Body of pancreas (tissue), 4 donors: ENCODE data around the gene PAIP2B. TPM values are rescaled to one million over a fixed set of nuclear protein-coding genes. Genes with fewer than 3 reads are reported as not detected.

ENCODE experiments used
- ATAC-seq: fragments of 150-250 bp; one replicate; pipeline ENCODE4 v1.9.1; 2016
- DNase-seq, 4 donors: peaks; one replicate each; pipeline ENCODE4 v3.0.0-alpha.2; 2019
- H3K27ac ChIP-seq, 4 donors: fragments of 200-600 bp; sonication (generic); 1 replicate in 3 of 4; 2 replicates in 1 of 4; pipeline versions ENCODE4 v1.5.1 to v1.6.1; 2016 to 2019; ENCODE audit warnings: mild to moderate bottlenecking in 1 of 4, mixed read lengths in 1 of 4, moderate library complexity in 1 of 4
- H3K27me3 ChIP-seq, 2 donors: fragments of 200-600 bp; sonication (generic); one replicate each; pipeline ENCODE4 v1.6.0; 2016; ENCODE audit warnings: mild to moderate bottlenecking in 1 of 2
- H3K36me3 ChIP-seq, 2 donors: fragments of 200-600 bp; sonication (generic); replicated peaks in 1 of 2; 2 replicates each; pipeline ENCODE4 v1.5.1; 2016; ENCODE audit warnings: low read depth in 2 of 2; ENCODE audit not compliant: insufficient read depth in 1 of 2
- H3K4me1 ChIP-seq: fragments of 200-600 bp; sonication (generic); one replicate; pipeline ENCODE4 v1.6.0; 2016
- H3K4me3 ChIP-seq, 2 donors: fragments of 200-600 bp; sonication (generic); 1 replicate in 1 of 2; 2 replicates in 1 of 2; pipeline ENCODE4 v1.5.1; 2016 to 2019
- H3K9me3 ChIP-seq, 3 donors: fragments of 200-600 bp; sonication (generic); 1 replicate in 2 of 3; 2 replicates in 1 of 3; pipeline ENCODE4 v1.5.1; 2016
- CTCF ChIP-seq, 7 experiments: fragments of 450-650 bp in 4 of 7; fragments of 200-600 bp in 3 of 7; sonication (generic) in 3 of 7; IDR thresholded peaks; one replicate each; pipeline ENCODE4 v1.5.1; 2016 to 2019; ENCODE audit warnings: antibody characterized with exemption in 7 of 7
- POLR2A ChIP-seq, 3 donors: fragments of 450-650 bp; IDR thresholded peaks; one replicate each; pipeline ENCODE4 v1.6.1; 2016; ENCODE audit warnings: antibody characterized with exemption in 3 of 3, mild to moderate bottlenecking in 2 of 3
- WGBS, 2 donors: methylation state at CpG; one replicate each; pipeline ENCODE4 v1.1.5; 2017; 5-methylcytosine and 5-hydroxymethylcytosine counted together
- intact Hi-C: fragments of 100-400 bp; cut with DNase I; formaldehyde crosslinking; loops from one replicate; pipeline ENCODE4 v1.15.1; 2023
- total RNA-seq, 2 donors: library from RNA; depleted of rRNA; stranded (reverse); fragments of >200 nt; gene quantifications; one replicate each; pipeline ENCODE4 v1.1.0, GENCODE V29; 2016

Gene PAIP2B
- total RNA-seq, 2 donors from 2014 or later: 18.5 to 32.9 TPM

GRCh38 chr2:71212336-71212735 lies 14.6 kb downstream of the PAIP2B start:
- DNase-seq: no peak
- H3K27ac ChIP-seq: no peak overlapping the region
- H3K27me3 ChIP-seq: no peaks in the 10 kb centered on the region
- no peak overlapping the region for H3K4me3 ChIP-seq
- H3K4me1 ChIP-seq: peaks cover 43% of the 10 kb centered on the region
- H3K36me3 ChIP-seq: no peaks in the 10 kb centered on the region
- intact Hi-C loops: no loop called here
- H3K9me3 ChIP-seq: no peaks in the 10 kb centered on the region
- WGBS, 2 donors: 70 to 82% methylated on average over 2 of the region's 2 CpGs
- TF ChIP-seq CTCF (IDR thresholded peaks at IDR 0.05) (no peak), POLR2A (IDR thresholded peaks at IDR 0.05) (no peak)
- no peak for ATAC-seq

GRCh38 chr2:71210292-71210691 lies 16.6 kb downstream of the PAIP2B start:
- peak overlapping the region in 3 of 4 donors; percentile 27 to 83 (median 41) for H3K27ac ChIP-seq
- 47 to 49% methylated on average over 3 of the region's 3 CpGs for WGBS, 2 donors
- DNase-seq: peak in 1 of 4 donors; percentile 18
- no peak overlapping the region for H3K4me3 ChIP-seq
- H3K27me3 ChIP-seq: no peaks in the 10 kb centered on the region
- H3K36me3 ChIP-seq: no peaks in the 10 kb centered on the region
- ATAC-seq: peak; percentile 78
- TF ChIP-seq POLR2A (IDR thresholded peaks at IDR 0.05): no peak
- no peak for TF ChIP-seq CTCF (IDR thresholded peaks at IDR 0.05)
- H3K4me1 ChIP-seq: peaks cover 49% of the 10 kb centered on the region
- intact Hi-C loops: no loop called here
- H3K9me3 ChIP-seq: no peaks in the 10 kb centered on the region

GRCh38 chr2:71208756-71209155 lies 18.1 kb downstream of the PAIP2B start:
- 21 to 23% methylated on average over 2 of the region's 2 CpGs for WGBS, 2 donors
- TF ChIP-seq POLR2A (IDR thresholded peaks at IDR 0.05): no peak
- Histone ChIP-seq H3K27ac (peak overlapping the region in 3 of 4 donors; percentile 31 to 83 (median 43)), H3K9me3 (no peaks in the 10 kb centered on the region), H3K4me3 (no peak overlapping the region), H3K4me1 (peaks cover 49% of the 10 kb centered on the region), H3K36me3 (no peaks in the 10 kb centered on the region), H3K27me3 (no peaks in the 10 kb centered on the region)
- ATAC-seq (no peak), DNase-seq (no peak)
- intact Hi-C loops: no loop called here

- H3K36me3 ChIP-seq: no peaks in the 10 kb centered on the region
- DNase-seq (no peak), ATAC-seq (no peak)
- WGBS, 2 donors: 87 to 93% methylated on average over 1 of the region's 1 CpG
- no peak overlapping the region for H3K27ac ChIP-seq
- H3K9me3 ChIP-seq: no peaks in the 10 kb centered on the region
- peaks cover 49% of the 10 kb centered on the region for H3K4me1 ChIP-seq
- intact Hi-C loops: no loop called here
- H3K27me3 ChIP-seq: no peaks in the 10 kb centered on the region
- TF ChIP-seq CTCF (IDR thresholded peaks at IDR 0.05) (no peak), POLR2A (IDR thresholded peaks at IDR 0.05) (no peak)
- H3K4me3 ChIP-seq: no peak overlapping the region
Observed at GRCh38 chr2:71207601-71208000, 19.3 kb downstream of the PAIP2B start.

GRCh38 chr2:71206271-71206670 lies 20.6 kb downstream of the PAIP2B start:
- H3K27ac ChIP-seq: no peak overlapping the region
- intact Hi-C loops: no loop called here
- ATAC-seq (no peak), DNase-seq (no peak)
- no peaks in the 10 kb centered on the region for H3K9me3 ChIP-seq
- peaks cover 43% of the 10 kb centered on the region for H3K4me1 ChIP-seq
- no peaks in the 10 kb centered on the region for H3K27me3 ChIP-seq
- peaks cover 0 to 5% of the 10 kb centered on the region in 2 donors for H3K36me3 ChIP-seq
- no peak overlapping the region for H3K4me3 ChIP-seq
- TF ChIP-seq POLR2A (IDR thresholded peaks at IDR 0.05): no peak

- Histone ChIP-seq H3K4me3 (no peak overlapping the region), H3K27ac (no peak overlapping the region), H3K4me1 (no peaks in the 10 kb centered on the region), H3K9me3 (no peaks in the 10 kb centered on the region), H3K27me3 (no peaks in the 10 kb centered on the region), H3K36me3 (peaks cover 0 to 6% of the 10 kb centered on the region in 2 donors)
- no peak for TF ChIP-seq CTCF (IDR thresholded peaks at IDR 0.05)
- TF ChIP-seq POLR2A (IDR thresholded peaks at IDR 0.05): no peak
- DNase-seq (no peak), ATAC-seq (no peak)
- intact Hi-C loops: no loop called here
- 47 to 61% methylated on average over 3 of the region's 3 CpGs for WGBS, 2 donors
Observed at GRCh38 chr2:71191570-71191943, 35.3 kb downstream of the PAIP2B start.
